SK-N-SH (cell line): ENCODE results near the gene FAM110A.

Experiments
- NRF1 ChIP-seq: IDR thresholded peaks from 2 replicates; pipeline ENCODE4 v1.6.1; 2012; ENCODE audit warnings: low read depth, mild to moderate bottlenecking, low read length
- RCOR1 ChIP-seq: fragments of 150-350 bp; IDR thresholded peaks from 2 replicates; pipeline ENCODE4 v1.6.1; 2017; ENCODE audit warnings: antibody characterized with exemption, low read length
- TF ChIP-seq, protein P1 (sequence below): fragments of 200-600 bp; sonication (generic); IDR thresholded peaks from 2 replicates; pipeline ENCODE4 v1.6.1; 2017; ENCODE audit warnings: antibody characterized with exemption, mild to moderate bottlenecking, moderate library complexity

DNA sequence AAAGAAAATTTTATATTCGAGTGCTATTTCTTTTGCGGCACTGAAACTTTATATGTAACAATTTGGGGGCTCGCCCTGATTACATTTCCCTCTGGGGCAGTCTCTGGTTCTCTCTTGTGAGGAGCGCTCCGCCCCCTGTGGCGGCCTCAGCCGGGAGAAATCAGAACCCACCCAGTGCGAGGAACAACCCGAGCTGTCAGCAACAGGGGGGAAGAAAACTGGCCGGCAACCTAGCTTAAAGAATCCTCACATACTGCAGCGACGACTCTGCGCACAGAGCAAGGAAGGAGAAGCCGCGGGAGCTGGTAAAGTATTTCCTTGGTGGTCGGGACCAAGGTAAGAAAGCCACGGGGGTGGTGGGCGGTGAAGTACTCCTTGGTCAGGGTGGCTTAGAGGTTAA lies 41.3 kb upstream of the FAM110A start:
- no peak for TF ChIP-seq RCOR1
- TF ChIP-seq NRF1 = no peak
- TF ChIP-seq, protein P1, sequence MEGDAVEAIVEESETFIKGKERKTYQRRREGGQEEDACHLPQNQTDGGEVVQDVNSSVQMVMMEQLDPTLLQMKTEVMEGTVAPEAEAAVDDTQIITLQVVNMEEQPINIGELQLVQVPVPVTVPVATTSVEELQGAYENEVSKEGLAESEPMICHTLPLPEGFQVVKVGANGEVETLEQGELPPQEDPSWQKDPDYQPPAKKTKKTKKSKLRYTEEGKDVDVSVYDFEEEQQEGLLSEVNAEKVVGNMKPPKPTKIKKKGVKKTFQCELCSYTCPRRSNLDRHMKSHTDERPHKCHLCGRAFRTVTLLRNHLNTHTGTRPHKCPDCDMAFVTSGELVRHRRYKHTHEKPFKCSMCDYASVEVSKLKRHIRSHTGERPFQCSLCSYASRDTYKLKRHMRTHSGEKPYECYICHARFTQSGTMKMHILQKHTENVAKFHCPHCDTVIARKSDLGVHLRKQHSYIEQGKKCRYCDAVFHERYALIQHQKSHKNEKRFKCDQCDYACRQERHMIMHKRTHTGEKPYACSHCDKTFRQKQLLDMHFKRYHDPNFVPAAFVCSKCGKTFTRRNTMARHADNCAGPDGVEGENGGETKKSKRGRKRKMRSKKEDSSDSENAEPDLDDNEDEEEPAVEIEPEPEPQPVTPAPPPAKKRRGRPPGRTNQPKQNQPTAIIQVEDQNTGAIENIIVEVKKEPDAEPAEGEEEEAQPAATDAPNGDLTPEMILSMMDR = no peak
